Activated CD8-positive, alpha-beta memory T cell treated with anti-CD3 and anti-CD28 coated beads, Interleukin-2, amount 10 ng/mL, durations not matched to agents 7 days and 5 days (primary cell): ENCODE results near the gene SLC2A1. TPM values are rescaled to one million over a fixed set of nuclear protein-coding genes. Genes with fewer than 3 reads are reported as not detected.
A peak's percentile ranks its signal among the peaks of the same experiment; 100 is the strongest.

Source experiments
- ATAC-seq: fragments of 150-1000 bp; cut with Tn5 transposase; one replicate; pipeline ENCODE4 v1.10.0; 2021; ENCODE audit warnings: moderate library complexity
- CTCF ChIA-PET: fragments of 350-600 bp; sonication (Branson Sonifier 250); formaldehyde crosslinking; loops from one replicate; lab custom pipeline; 2021; ENCODE audit warnings: antibody characterized with exemption; lab: Charles Lee
- DNase-seq: peaks from one replicate; pipeline ENCODE4 v3.0.0-alpha.2; 2020
- H3K27ac Mint-ChIP-seq: one replicate; pipeline ENCODE4 v1.8.0; 2021; ENCODE audit warnings: mild to moderate bottlenecking, mixed read lengths
- H3K27me3 Mint-ChIP-seq: one replicate; pipeline ENCODE4 v1.8.0; 2021; ENCODE audit warnings: mixed read lengths
- H3K36me3 Mint-ChIP-seq: one replicate; pipeline ENCODE4 v1.8.0; 2021; ENCODE audit warnings: mild to moderate bottlenecking, mixed read lengths
- H3K4me1 Mint-ChIP-seq: one replicate; pipeline ENCODE4 v1.8.0; 2021; ENCODE audit warnings: mixed read lengths
- H3K4me3 Mint-ChIP-seq: one replicate; pipeline ENCODE4 v1.8.0; 2021; ENCODE audit warnings: mild to moderate bottlenecking, moderate library complexity, mixed read lengths
- H3K9me3 Mint-ChIP-seq: one replicate; pipeline ENCODE4 v1.8.0; 2022; ENCODE audit warnings: low read depth, mixed read lengths
- total RNA-seq, 2 experiments: library from RNA; stranded (reverse); gene quantifications; one replicate each; pipeline ENCODE4 v1.2.3, GENCODE V29; 2021

SLC2A1 gene
- total RNA-seq, 2 experiments from 2014 or later = 113 to 140 TPM

DNA sequence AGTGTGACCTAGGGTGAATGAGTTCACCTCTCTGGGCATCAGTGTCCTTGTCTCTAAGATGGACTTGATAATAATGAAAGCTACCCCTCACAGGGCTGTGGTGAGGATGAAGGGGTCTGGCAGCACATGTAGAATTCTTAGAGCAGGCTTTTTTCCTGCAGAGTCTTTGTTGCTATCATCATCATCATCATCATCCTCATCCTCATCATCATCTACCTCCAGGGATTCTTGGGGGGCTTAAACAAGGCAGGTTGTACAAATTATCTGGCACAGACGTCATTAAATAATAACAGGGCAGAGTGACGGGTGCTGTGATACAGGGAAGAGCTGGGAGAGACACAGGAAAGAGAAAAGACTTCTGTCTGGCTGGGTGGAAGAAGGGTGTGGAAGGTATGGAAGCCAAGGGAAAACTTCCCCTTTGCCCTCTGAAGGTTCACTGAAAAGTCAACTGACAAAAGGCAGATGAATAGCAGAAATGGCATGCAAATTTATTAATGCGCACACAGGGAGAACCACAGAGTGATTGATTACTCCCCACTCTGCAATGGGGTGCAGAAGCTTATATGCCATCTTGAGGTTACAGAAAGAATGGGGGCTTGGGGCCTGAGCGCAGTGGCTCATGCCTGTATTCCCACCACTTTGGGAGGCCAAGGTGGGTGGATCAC is 17.0 kb upstream of the SLC2A1 start:
- no peaks in the 10 kb centered on the region for H3K9me3 Mint-ChIP-seq
- H3K4me1 Mint-ChIP-seq = no peaks in the 10 kb centered on the region
- DNase-seq (no peak), ATAC-seq (no peak)
- no peaks in the 10 kb centered on the region for H3K27me3 Mint-ChIP-seq
- peaks cover 1% of the 10 kb centered on the region for H3K36me3 Mint-ChIP-seq
- H3K27ac Mint-ChIP-seq = no peak overlapping the region
- no peak overlapping the region for H3K4me3 Mint-ChIP-seq
- CTCF ChIA-PET = interaction anchor here (1.0 kb wide), 1 partner anchor 53 kb away, joined by 5 read pairs; no protein-coding TSS in a partner anchor

GRCh38 chr1:42974767-42975437 is 16.2 kb upstream of the SLC2A1 start:
- Mint-ChIP-seq H3K9me3 (no peaks in the 10 kb centered on the region), H3K4me1 (no peaks in the 10 kb centered on the region), H3K36me3 (peaks cover 1% of the 10 kb centered on the region), H3K27ac (no peak overlapping the region), H3K27me3 (no peaks in the 10 kb centered on the region), H3K4me3 (no peak overlapping the region)
- CTCF ChIA-PET = interaction anchor here (0.7 to 1.8 kb wide), 3 partner anchors 11 to 397 kb away, joined by 3 to 7 read pairs (median 3); no protein-coding TSS in a partner anchor
- ATAC-seq (no peak), DNase-seq (no peak)

DNA sequence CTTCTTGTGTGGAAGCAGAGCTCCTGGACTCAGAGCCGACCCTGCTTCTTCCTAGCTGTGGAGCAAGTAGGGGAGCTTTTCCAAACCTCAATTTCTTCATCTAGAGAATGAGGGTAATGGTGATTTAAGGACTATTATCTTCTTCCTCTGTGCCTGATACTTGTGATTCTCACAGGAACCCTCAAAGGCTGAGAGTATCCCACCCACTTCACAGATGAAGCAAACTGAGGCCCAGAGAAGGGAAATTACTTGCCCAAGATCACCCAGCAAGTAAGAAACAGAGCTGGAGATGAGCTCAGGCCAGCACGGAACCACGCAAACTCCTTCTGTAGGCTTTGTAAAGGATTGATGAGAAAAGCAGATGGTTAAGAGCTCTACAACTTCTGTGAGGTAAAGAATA is 15.1 kb upstream of the SLC2A1 start:
- ATAC-seq = no peak
- no peaks in the 10 kb centered on the region for H3K27me3 Mint-ChIP-seq
- no peak for DNase-seq
- CTCF ChIA-PET = interaction anchor here (1.2 to 1.8 kb wide), 3 partner anchors 9 to 100 kb away, joined by 3 to 7 read pairs (median 4); no protein-coding TSS in a partner anchor
- no peaks in the 10 kb centered on the region for H3K9me3 Mint-ChIP-seq
- H3K36me3 Mint-ChIP-seq = peaks cover 1% of the 10 kb centered on the region
- no peak overlapping the region for H3K4me3 Mint-ChIP-seq
- H3K4me1 Mint-ChIP-seq = no peaks in the 10 kb centered on the region
- no peak overlapping the region for H3K27ac Mint-ChIP-seq

DNA sequence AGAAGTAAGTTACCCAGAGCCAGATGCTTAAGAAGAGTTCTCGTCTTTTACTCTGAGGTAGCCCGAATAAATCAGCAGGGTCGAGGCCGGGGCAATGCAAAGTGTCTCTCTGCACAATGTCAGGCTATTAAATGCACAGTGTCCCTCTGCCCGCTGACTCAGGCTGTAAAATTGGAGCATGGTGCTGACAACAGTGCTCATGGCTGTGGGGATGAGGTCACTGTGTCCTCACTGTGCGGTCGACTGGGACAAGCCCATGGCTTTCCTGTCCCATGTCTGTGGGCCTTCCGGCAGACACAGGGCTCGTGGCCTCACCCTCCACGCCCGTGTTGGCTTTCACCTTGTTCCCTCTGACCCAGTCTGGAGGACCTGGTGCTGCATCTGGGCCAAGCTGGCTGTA is 14.6 kb upstream of the SLC2A1 start:
- CTCF ChIA-PET = interaction anchor here (1.2 to 1.8 kb wide), 2 partner anchors 10 to 100 kb away, joined by 4 to 7 read pairs; no protein-coding TSS in a partner anchor

GRCh38 chr1:42971841-42972291 is 13.2 kb upstream of the SLC2A1 start:
- ATAC-seq = no peak
- peaks cover 4% of the 10 kb centered on the region for H3K4me1 Mint-ChIP-seq
- H3K27ac Mint-ChIP-seq = no peak overlapping the region
- peaks cover 1% of the 10 kb centered on the region for H3K36me3 Mint-ChIP-seq
- no peak for DNase-seq
- no peak overlapping the region for H3K4me3 Mint-ChIP-seq
- H3K27me3 Mint-ChIP-seq = no peaks in the 10 kb centered on the region
- no peaks in the 10 kb centered on the region for H3K9me3 Mint-ChIP-seq
- CTCF ChIA-PET = interaction anchor here (0.6 to 1.6 kb wide), 3 partner anchors 11 to 219 kb away, joined by 3 to 4 read pairs (median 4); no protein-coding TSS in a partner anchor

More for the DNA sequence above, 14.6 kb upstream of the SLC2A1 start:
- Mint-ChIP-seq H3K4me3 (no peak overlapping the region), H3K9me3 (no peaks in the 10 kb centered on the region), H3K4me1 (no peaks in the 10 kb centered on the region), H3K27ac (no peak overlapping the region), H3K27me3 (no peaks in the 10 kb centered on the region), H3K36me3 (peaks cover 1% of the 10 kb centered on the region)
- DNase-seq (no peak), ATAC-seq (no peak)

- no peak for DNase-seq
- H3K27me3 Mint-ChIP-seq = no peaks in the 10 kb centered on the region
- no peak overlapping the region for H3K27ac Mint-ChIP-seq
- H3K4me1 Mint-ChIP-seq = peaks cover 4% of the 10 kb centered on the region
- no peak for ATAC-seq
- CTCF ChIA-PET = no interaction called here
- H3K4me3 Mint-ChIP-seq = no peak overlapping the region
- H3K9me3 Mint-ChIP-seq = no peaks in the 10 kb centered on the region
- H3K36me3 Mint-ChIP-seq = peaks cover 1% of the 10 kb centered on the region
Measured at GRCh38 chr1:42970143-42970542, 11.5 kb upstream of the SLC2A1 start.

- no peaks in the 10 kb centered on the region for H3K27me3 Mint-ChIP-seq
- no peak overlapping the region for H3K4me3 Mint-ChIP-seq
- H3K9me3 Mint-ChIP-seq = no peaks in the 10 kb centered on the region
- peaks cover 1% of the 10 kb centered on the region for H3K36me3 Mint-ChIP-seq
- DNase-seq = no peak
- no peak overlapping the region for H3K27ac Mint-ChIP-seq
- no peak for ATAC-seq
- H3K4me1 Mint-ChIP-seq = peaks cover 4% of the 10 kb centered on the region
- CTCF ChIA-PET = no interaction called here
Measured at GRCh38 chr1:42968654-42969053, 10.0 kb upstream of the SLC2A1 start.

- DNase-seq (no peak), ATAC-seq (peak; percentile 49)
- Mint-ChIP-seq H3K27ac (no peak overlapping the region), H3K4me1 (peaks cover 10% of the 10 kb centered on the region), H3K4me3 (no peak overlapping the region), H3K27me3 (no peaks in the 10 kb centered on the region), H3K9me3 (no peaks in the 10 kb centered on the region), H3K36me3 (peaks cover 1% of the 10 kb centered on the region)
- CTCF ChIA-PET = interaction anchor here (0.7 to 1.1 kb wide), 2 partner anchors 8 to 107 kb away, joined by 3 read pairs; no protein-coding TSS in a partner anchor
Measured at GRCh38 chr1:42966688-42967612, 8.3 kb upstream of the SLC2A1 start.

- no peak for DNase-seq
- Mint-ChIP-seq H3K4me3 (no peak overlapping the region), H3K9me3 (no peaks in the 10 kb centered on the region), H3K36me3 (peaks cover 4% of the 10 kb centered on the region), H3K27me3 (peaks cover 8% of the 10 kb centered on the region), H3K27ac (no peak overlapping the region), H3K4me1 (peaks cover 19% of the 10 kb centered on the region)
- CTCF ChIA-PET = interaction anchor here (1.2 kb wide), 1 partner anchor 108 kb away, joined by 6 read pairs; no protein-coding TSS in a partner anchor
- ATAC-seq = no peak
Measured at GRCh38 chr1:42965378-42965777, 6.7 kb upstream of the SLC2A1 start.

- CTCF ChIA-PET = interaction anchor here (0.8 to 5.6 kb wide), 2 partner anchors 20 to 109 kb away, joined by 3 to 26 read pairs; no protein-coding TSS in a partner anchor
- Mint-ChIP-seq H3K36me3 (peaks cover 4% of the 10 kb centered on the region), H3K4me3 (no peak overlapping the region), H3K9me3 (no peaks in the 10 kb centered on the region), H3K27me3 (peaks cover 8% of the 10 kb centered on the region), H3K4me1 (peaks cover 24% of the 10 kb centered on the region), H3K27ac (no peak overlapping the region)
- DNase-seq (no peak), ATAC-seq (no peak)
Measured at GRCh38 chr1:42964044-42964812, 5.6 kb upstream of the SLC2A1 start.

- Mint-ChIP-seq H3K27ac (no peak overlapping the region), H3K4me1 (peaks cover 26% of the 10 kb centered on the region), H3K36me3 (peaks cover 6% of the 10 kb centered on the region), H3K4me3 (no peak overlapping the region), H3K9me3 (no peaks in the 10 kb centered on the region), H3K27me3 (peaks cover 8% of the 10 kb centered on the region)
- ATAC-seq (no peak), DNase-seq (no peak)
- CTCF ChIA-PET = interaction anchor here (0.8 to 5.6 kb wide), 2 partner anchors 21 to 109 kb away, joined by 3 to 26 read pairs; no protein-coding TSS in a partner anchor
Measured at GRCh38 chr1:42963378-42964043, 4.8 kb upstream of the SLC2A1 start.
